ENCODE results near the gene PPARA.

Gene PPARA

DNA sequence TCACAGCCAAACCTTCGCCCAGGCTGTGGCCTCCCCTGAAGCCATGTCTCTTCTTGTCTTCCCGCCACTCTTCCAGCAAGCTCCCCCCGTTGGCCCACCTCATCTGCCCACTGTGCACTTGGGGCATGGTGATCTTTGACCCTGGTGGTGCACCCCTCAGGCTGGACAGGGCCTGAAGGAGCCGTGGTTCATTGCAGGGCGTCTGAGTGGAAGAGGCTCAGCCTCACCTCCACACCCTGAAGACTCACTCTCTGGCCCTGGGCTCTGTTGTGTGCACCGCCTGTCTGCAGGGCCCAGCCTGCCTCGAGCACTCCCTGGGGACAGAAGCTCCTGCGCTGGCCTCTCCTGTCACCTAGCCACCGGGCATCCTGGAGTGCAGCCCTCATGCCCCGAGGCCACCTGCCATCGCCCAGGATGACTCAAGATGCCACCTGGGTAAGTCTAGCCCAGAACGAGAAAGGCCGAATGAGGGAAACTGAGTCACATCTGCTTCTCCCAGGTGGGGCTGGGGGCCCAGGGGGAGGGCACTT lies 40.8 kb upstream of the PPARA start:
- H3K27ac ChIP-seq (replicated peaks), result no peak overlapping the region
- DNase-seq (ENCODE audit: low read depth in 1 of 2, low spot score in 1 of 2), result no peak
- no peak overlapping the region for H3K4me3 ChIP-seq (replicated peaks; ENCODE audit: insufficient read depth, low read length)
- TF ChIP-seq POLR2AphosphoS5 (IDR thresholded peaks at IDR 0.05; ENCODE audit: low read depth), result 0 out of 2 replicates have a peak, but pooled peaks have one; percentile 7
- TF ChIP-seq, protein P1, sequence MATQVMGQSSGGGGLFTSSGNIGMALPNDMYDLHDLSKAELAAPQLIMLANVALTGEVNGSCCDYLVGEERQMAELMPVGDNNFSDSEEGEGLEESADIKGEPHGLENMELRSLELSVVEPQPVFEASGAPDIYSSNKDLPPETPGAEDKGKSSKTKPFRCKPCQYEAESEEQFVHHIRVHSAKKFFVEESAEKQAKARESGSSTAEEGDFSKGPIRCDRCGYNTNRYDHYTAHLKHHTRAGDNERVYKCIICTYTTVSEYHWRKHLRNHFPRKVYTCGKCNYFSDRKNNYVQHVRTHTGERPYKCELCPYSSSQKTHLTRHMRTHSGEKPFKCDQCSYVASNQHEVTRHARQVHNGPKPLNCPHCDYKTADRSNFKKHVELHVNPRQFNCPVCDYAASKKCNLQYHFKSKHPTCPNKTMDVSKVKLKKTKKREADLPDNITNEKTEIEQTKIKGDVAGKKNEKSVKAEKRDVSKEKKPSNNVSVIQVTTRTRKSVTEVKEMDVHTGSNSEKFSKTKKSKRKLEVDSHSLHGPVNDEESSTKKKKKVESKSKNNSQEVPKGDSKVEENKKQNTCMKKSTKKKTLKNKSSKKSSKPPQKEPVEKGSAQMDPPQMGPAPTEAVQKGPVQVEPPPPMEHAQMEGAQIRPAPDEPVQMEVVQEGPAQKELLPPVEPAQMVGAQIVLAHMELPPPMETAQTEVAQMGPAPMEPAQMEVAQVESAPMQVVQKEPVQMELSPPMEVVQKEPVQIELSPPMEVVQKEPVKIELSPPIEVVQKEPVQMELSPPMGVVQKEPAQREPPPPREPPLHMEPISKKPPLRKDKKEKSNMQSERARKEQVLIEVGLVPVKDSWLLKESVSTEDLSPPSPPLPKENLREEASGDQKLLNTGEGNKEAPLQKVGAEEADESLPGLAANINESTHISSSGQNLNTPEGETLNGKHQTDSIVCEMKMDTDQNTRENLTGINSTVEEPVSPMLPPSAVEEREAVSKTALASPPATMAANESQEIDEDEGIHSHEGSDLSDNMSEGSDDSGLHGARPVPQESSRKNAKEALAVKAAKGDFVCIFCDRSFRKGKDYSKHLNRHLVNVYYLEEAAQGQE (IDR thresholded peaks at IDR 0.05; ENCODE audit: insufficient replicate concordance, low read depth), result no peak
- H3K27me3 ChIP-seq (ENCODE audit: insufficient read depth, poor library complexity, severe bottlenecking), result no peaks in the 10 kb centered on the region

DNA sequence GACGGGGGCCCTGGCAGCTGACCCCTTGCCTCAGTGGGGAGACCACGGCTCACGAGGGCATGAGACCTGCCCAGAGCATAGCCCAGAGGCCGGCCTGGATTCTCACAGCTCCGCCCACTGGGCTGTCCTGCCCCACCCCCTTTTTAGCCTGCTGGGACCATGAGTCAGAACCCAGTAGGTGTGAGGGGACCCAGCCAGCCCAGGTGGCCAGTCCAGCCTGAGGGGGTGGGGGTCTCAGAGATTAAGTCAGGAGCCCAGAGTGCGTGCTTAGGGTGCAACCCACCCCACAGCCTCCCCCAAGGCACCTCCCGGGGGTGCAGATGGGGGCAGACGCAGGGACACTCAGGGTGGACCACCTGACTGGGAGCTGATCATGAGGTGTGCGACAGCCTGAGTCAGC lies 40.1 kb upstream of the PPARA start:
- no peak for DNase-seq (ENCODE audit: low read depth in 1 of 2, low spot score in 1 of 2)
- TF ChIP-seq, protein P2, sequence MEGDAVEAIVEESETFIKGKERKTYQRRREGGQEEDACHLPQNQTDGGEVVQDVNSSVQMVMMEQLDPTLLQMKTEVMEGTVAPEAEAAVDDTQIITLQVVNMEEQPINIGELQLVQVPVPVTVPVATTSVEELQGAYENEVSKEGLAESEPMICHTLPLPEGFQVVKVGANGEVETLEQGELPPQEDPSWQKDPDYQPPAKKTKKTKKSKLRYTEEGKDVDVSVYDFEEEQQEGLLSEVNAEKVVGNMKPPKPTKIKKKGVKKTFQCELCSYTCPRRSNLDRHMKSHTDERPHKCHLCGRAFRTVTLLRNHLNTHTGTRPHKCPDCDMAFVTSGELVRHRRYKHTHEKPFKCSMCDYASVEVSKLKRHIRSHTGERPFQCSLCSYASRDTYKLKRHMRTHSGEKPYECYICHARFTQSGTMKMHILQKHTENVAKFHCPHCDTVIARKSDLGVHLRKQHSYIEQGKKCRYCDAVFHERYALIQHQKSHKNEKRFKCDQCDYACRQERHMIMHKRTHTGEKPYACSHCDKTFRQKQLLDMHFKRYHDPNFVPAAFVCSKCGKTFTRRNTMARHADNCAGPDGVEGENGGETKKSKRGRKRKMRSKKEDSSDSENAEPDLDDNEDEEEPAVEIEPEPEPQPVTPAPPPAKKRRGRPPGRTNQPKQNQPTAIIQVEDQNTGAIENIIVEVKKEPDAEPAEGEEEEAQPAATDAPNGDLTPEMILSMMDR (IDR thresholded peaks at IDR 0.05; ENCODE audit: insufficient read depth, low read length), result no peak
- TF ChIP-seq POLR2AphosphoS5 (IDR thresholded peaks at IDR 0.05; ENCODE audit: low read depth) (no peak), GABPA (IDR thresholded peaks at IDR 0.05; ENCODE audit: low read depth) (no peak), SPI1 (IDR thresholded peaks at IDR 0.05; ENCODE audit: borderline replicate concordance, low read depth) (no peak)
- TF ChIP-seq, protein P1 (IDR thresholded peaks at IDR 0.05; ENCODE audit: insufficient replicate concordance, low read depth), result no peak
- no peak overlapping the region for H3K27ac ChIP-seq (replicated peaks)
- H3K4me3 ChIP-seq (replicated peaks; ENCODE audit: insufficient read depth, low read length), result no peak overlapping the region
- H3K27me3 ChIP-seq (ENCODE audit: insufficient read depth, poor library complexity, severe bottlenecking), result no peaks in the 10 kb centered on the region

DNA sequence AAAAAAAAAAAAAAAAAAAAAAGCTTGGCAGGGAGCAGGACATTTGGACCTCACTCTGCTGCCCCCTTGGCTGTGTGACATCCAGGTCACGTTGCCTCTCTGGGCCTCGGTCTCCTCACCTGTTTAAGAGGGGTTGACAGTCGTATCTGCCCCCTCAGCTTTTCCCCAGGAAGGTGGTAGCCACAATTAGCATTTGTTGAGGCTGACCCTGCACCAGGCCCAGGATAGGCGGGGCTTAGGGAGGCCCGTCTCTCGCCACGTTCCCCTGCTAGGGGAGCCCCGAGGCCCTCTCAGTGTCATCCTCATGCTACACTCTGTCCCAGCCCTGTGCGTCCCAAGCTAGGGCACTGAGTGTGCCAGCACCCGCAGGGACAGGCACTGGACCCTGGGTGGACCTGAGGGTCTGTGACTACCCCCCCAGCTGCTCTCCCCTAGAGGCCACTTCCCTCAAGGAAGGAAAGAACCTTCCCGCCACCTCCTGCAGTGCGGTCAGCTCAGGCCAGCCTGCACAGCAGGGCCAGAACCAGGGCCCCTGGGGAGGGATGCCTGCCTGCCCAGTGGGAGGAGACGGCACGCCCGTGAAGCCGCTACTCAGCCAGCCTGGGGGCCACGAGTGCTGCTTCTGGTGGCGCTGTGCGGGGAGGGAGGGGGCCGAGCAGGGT lies 38.5 kb upstream of the PPARA start:
- TF ChIP-seq SPI1 (IDR thresholded peaks at IDR 0.05; ENCODE audit: borderline replicate concordance, low read depth), result no peak
- TF ChIP-seq, protein P2 (IDR thresholded peaks at IDR 0.05; ENCODE audit: insufficient read depth, low read length), result no peak
- TF ChIP-seq, protein P1 (IDR thresholded peaks at IDR 0.05; ENCODE audit: insufficient replicate concordance, low read depth), result no peak
- TF ChIP-seq GABPA (IDR thresholded peaks at IDR 0.05; ENCODE audit: low read depth), result no peak
- no peak for TF ChIP-seq POLR2AphosphoS5 (IDR thresholded peaks at IDR 0.05; ENCODE audit: low read depth)
- Histone ChIP-seq H3K27ac (replicated peaks) (no peak overlapping the region), H3K4me3 (replicated peaks; ENCODE audit: insufficient read depth, low read length) (no peak overlapping the region), H3K27me3 (ENCODE audit: insufficient read depth, poor library complexity, severe bottlenecking) (no peaks in the 10 kb centered on the region)
- DNase-seq (ENCODE audit: low read depth in 1 of 2, low spot score in 1 of 2), result no peak
